Stimulated activated CD4-positive, alpha-beta T cell treated with anti-CD3 and anti-CD28 coated beads, Interleukin-4, amount 100 ng/mL, for 48 hours (primary cell): ENCODE measurements around the gene SEMA4B.
A peak's percentile ranks its signal among the peaks of the same experiment; 100 is the strongest.

Experiments
- DNase-seq, 2 donors: peaks; one replicate each; pipeline ENCODE4 v3.0.0-alpha.2; 2020; ENCODE audit warnings: low read depth in 2 of 2

Gene SEMA4B

GRCh38 chr15:90225504-90226234 lies 24.5 kb downstream of the SEMA4B start:
- DNase-seq, result no peak

DNA sequence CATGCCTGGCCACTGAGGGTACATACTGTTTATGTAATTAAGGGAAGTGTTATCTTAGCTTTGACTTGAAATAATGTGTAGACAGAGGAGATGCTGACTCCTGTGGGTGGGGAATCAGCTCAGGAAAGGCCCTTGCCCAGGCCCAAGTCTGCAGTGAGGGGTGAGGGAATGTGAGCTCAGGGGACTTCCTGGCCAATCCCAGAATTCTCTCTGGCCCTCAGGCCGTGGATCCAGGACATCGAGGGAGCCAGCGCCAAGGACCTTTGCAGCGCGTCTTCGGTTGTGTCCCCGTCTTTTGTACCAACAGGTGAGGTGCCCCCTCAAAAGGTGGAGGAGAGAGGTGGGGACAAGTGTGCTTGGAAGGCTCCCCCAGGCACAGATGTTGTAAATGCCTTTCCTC lies 26.2 kb downstream of the SEMA4B start:
- DNase-seq, result no peak

DNA sequence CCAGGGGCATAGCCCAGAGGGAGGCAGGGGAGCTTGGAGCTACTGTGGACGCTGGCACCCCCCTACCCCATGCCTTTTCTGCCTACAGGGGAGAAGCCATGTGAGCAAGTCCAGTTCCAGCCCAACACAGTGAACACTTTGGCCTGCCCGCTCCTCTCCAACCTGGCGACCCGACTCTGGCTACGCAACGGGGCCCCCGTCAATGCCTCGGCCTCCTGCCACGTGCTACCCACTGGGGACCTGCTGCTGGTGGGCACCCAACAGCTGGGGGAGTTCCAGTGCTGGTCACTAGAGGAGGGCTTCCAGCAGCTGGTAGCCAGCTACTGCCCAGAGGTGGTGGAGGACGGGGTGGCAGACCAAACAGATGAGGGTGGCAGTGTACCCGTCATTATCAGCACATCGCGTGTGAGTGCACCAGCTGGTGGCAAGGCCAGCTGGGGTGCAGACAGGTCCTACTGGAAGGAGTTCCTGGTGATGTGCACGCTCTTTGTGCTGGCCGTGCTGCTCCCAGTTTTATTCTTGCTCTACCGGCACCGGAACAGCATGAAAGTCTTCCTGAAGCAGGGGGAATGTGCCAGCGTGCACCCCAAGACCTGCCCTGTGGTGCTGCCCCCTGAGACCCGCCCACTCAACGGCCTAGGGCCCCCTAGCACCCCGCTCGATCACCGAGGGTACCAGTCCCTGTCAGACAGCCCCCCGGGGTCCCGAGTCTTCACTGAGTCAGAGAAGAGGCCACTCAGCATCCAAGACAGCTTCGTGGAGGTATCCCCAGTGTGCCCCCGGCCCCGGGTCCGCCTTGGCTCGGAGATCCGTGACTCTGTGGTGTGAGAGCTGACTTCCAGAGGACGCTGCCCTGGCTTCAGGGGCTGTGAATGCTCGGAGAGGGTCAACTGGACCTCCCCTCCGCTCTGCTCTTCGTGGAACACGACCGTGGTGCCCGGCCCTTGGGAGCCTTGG lies 27.0 kb downstream of the SEMA4B start:
- DNase-seq, result no peak

DNA sequence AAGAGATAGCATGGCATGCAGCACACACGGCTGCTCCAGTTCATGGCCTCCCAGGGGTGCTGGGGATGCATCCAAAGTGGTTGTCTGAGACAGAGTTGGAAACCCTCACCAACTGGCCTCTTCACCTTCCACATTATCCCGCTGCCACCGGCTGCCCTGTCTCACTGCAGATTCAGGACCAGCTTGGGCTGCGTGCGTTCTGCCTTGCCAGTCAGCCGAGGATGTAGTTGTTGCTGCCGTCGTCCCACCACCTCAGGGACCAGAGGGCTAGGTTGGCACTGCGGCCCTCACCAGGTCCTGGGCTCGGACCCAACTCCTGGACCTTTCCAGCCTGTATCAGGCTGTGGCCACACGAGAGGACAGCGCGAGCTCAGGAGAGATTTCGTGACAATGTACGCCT lies 27.8 kb downstream of the SEMA4B start:
- DNase-seq, result no peak

DNA sequence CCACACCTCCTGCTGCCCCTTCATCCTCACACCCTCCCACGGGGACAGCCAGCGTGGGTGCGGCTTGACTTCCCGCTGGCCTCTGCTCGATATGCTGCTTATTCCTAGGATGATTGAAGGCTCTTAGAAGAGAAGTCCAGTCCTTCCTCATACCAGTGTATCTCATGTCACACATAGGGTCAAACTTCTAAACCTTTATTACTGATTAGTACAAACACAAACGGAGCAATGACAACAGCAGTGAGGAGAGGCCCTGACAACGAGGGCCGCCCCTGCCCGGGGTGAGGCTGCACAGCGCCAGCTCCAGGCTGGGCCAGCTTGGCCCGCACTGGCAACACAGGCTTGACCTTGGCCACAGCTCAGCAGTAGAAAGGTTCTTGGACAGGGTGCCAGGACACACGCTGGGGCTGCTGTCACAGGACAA lies 29.0 kb downstream of the SEMA4B start:
- DNase-seq, result no peak

DNA sequence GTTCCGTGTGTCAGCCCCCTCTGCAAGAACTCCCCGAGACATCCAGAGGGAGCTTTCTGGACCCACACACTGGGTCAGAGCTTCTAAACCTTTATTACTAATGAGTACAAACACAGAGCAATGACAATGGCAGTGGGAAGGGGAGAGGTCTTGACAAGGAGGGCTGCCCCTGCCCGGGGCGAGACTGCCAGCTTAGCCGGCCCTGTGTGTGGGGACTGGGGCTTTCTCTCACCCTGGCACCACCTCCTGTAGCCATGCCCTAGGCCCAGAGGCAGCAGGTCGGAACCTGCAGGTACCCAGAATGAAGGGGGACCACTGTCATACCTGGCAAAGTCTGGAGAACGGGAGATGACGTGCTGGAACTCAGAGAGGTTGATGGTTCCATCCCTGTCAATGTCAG lies 29.5 kb downstream of the SEMA4B start:
- no peak for DNase-seq

- DNase-seq, result peak; percentile 50 to 51
Observed at GRCh38 chr15:90231028-90232017, 30.2 kb downstream of the SEMA4B start.

GRCh38 chr15:90232196-90232595 lies 31.1 kb downstream of the SEMA4B start:
- DNase-seq, result no peak

- no peak for DNase-seq
Observed at GRCh38 chr15:90232941-90233386, 31.8 kb downstream of the SEMA4B start.

DNA sequence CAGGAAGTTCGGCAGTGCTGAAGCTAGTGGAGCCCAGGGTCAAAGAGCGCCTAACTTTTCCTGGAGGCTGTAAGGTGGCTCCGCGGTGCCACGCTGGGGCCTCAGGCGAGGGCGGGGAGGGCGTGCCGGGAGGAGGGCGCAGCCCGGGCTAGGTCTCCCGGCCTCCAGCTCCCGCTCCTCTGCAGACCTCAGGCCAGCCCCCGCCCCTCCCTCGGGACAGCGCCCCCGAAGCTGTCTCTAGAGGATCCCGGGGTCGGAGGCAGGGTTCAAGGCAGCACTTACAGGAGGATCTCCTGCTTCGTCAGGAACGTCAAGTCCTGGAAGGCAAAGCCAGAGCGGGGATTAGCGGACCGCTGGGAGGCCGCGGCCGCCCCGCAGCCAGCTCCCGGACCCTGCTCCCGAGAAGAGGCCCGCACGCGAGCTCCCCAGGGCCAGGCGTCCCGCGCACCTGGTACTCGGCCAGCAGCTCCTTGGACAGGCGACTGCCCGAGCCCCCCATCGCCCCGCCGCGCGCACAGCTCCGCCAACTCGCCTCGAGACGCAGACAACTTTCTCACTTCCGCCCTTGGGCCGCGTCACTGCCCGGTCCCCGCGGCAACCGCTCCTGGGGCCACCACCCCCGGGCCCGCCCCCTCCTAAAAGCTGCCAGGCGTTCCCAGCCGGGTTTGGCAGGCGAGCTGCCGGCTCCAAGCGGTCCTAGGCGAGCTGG lies 32.4 kb downstream of the SEMA4B start, which contains the start of gene CIB1:
TSS of gene CIB1 (minus strand) at position 555 of the 709 bp plus-strand sequence. CDS start at position 499, 56 bp downstream.
- DNase-seq, result peak; percentile 95 to 97

GRCh38 chr15:90234096-90234988 lies 33.2 kb downstream of the SEMA4B start, which contains the start of gene GDPGP1:
Gene GDPGP1 (plus strand): TSS chr15:90234209. CDS start chr15:90240909, 6,700 bp downstream.
- no peak for DNase-seq

DNA sequence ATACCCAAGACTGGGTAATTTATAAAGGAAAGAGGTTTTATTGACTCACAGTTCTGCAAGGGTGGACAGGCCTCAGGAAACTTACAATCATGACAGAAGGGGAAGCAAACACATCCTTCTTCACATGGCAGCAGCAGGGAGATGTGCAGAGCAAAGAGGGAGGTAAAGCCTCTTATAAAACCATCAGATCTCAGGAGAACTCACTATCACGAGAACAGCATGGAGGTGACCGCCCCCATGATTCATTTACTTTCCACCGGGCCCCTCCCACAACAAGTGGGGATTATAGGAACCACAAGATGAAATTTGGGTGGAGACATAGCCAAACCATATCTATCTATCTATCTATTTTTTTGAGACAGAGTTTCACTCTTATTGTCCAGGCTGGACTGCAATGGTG lies 38.2 kb downstream of the SEMA4B start:
- no peak for DNase-seq

DNA sequence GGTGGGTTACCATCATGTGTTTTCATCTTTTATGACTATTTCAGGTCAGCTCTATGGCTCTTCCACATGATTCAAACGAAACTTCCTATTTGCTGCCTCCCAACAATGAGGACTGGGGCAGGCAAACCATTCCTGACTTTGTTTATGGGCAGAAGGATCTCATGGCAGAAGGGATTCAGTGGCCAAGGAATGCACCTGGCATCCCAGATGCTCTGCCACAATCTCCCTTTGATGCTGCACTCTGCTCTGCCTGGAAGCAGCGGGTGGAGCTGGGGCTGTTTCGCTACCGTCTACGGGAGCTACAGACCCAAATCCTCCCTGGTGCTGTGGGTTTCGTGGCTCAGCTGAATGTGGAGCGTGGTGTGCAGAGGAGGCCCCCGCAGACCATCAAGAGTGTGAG lies 39.7 kb downstream of the SEMA4B start:
- no peak for DNase-seq

DNA sequence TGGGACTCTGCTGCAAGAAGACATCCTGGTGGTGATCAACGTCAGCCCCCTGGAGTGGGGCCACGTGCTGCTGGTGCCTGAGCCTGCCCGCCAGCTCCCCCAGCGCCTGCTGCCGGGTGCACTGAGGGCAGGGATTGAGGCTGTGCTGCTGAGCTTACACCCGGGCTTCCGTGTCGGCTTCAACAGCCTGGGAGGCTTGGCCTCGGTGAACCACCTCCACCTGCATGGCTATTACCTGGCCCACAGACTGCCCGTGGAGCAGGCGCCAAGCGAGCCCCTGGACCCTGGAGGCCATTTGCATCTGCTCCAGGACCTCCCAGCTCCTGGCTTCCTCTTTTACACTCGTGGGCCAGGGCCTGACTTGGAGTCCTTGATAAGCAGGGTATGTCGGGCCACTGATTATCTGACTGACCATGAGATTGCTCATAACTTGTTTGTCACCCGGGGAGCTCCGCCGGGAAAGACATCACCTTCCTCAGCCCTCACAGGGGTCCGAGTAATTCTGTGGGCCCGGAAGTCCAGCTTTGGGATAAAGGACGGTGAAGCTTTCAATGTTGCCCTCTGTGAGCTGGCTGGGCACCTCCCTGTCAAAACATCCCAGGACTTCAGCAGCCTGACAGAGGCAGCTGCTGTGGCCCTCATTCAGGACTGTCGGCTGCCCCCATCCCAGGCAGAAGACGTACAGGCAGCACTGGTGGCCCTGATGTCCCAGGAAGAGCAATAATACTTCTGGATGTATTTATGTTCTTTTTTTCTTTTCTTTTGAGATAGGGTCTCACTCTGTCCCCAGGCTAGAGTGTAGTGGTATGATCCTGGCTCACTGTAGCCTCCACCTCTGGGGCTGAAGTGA lies 40.4 kb downstream of the SEMA4B start:
- DNase-seq, result no peak

- no peak for DNase-seq
Observed at GRCh38 chr15:90243943-90244639, 43.0 kb downstream of the SEMA4B start.

DNA sequence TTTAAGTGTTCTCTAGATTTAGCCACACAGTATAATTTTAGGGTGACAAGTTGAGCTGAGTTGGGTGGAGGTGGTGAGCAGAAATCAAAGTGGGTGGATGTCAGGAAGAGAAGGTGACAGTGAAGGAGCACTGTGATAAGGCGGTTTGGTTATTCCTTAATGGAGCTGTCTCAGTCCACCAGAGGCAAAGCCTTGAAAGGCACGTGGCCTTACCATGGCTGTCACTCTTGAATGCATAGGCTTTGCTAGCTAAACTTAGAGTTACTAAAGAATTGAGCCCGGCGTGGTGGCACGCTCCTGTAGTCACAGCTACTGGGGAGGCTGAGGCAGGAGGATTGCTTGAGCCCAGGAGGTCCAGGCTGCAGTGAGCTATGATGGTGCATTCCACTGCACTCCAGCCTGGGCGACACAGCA lies 47.7 kb downstream of the SEMA4B start:
- DNase-seq, result no peak

- DNase-seq, result peak; percentile 83 to 85
Observed at GRCh38 chr15:90249203-90249863, 48.2 kb downstream of the SEMA4B start, which contains the start of gene TTLL13. Gene TTLL13 (plus strand): TSS chr15:90249556. CDS start chr15:90250631, 1,075 bp downstream.
